Hair follicular keratinocyte (primary cell): ENCODE measurements around the gene PLCH1. TPM values are rescaled to one million over a fixed set of nuclear protein-coding genes. Genes with fewer than 3 reads are reported as not detected.

Experiments
- total RNA-seq: library from RNA; depleted of rRNA; stranded (reverse); fragments of >200 nt; gene quantifications from 2 replicates; pipeline ENCODE4 v1.2.3, GENCODE V29; 2015

Gene PLCH1, protein sequence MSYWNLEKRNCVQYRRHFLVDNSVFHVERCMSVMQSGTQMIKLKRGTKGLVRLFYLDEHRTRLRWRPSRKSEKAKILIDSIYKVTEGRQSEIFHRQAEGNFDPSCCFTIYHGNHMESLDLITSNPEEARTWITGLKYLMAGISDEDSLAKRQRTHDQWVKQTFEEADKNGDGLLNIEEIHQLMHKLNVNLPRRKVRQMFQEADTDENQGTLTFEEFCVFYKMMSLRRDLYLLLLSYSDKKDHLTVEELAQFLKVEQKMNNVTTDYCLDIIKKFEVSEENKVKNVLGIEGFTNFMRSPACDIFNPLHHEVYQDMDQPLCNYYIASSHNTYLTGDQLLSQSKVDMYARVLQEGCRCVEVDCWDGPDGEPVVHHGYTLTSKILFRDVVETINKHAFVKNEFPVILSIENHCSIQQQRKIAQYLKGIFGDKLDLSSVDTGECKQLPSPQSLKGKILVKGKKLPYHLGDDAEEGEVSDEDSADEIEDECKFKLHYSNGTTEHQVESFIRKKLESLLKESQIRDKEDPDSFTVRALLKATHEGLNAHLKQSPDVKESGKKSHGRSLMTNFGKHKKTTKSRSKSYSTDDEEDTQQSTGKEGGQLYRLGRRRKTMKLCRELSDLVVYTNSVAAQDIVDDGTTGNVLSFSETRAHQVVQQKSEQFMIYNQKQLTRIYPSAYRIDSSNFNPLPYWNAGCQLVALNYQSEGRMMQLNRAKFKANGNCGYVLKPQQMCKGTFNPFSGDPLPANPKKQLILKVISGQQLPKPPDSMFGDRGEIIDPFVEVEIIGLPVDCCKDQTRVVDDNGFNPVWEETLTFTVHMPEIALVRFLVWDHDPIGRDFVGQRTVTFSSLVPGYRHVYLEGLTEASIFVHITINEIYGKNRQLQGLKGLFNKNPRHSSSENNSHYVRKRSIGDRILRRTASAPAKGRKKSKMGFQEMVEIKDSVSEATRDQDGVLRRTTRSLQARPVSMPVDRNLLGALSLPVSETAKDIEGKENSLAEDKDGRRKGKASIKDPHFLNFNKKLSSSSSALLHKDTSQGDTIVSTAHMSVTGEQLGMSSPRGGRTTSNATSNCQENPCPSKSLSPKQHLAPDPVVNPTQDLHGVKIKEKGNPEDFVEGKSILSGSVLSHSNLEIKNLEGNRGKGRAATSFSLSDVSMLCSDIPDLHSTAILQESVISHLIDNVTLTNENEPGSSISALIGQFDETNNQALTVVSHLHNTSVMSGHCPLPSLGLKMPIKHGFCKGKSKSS (N-terminal part only)
- total RNA-seq, result not detected in 2 replicates

GRCh38 chr3:155744626-155745324 is at the start of gene PLCH1:
Gene PLCH1, minus strand, starts transcription at chr3:155745071. Its CDS starts 40,847 bp downstream, at chr3:155704224.

Other genes with a start within 250 kb of the PLCH1 start
- gene C3orf33, start 61.2 kb upstream of the PLCH1 start, total RNA-seq, result 1.1 and 1.4 TPM in 2 replicates
- gene SLC33A1, start 109.4 kb upstream of the PLCH1 start, total RNA-seq, result 32.8 and 40.9 TPM in 2 replicates
- 55.1 and 85.2 TPM in 2 replicates for gene GMPS, start 125.6 kb upstream of the PLCH1 start, total RNA-seq